Stimulated activated CD4-positive, alpha-beta T cell treated with anti-CD3 and anti-CD28 coated beads, Interleukin-1b, Interleukin-23, amount 100 ng/mL, for 4 hours (primary cell): Measurements from ENCODE around the gene GLRX2.
"Not testable (repeated sequence)": the region's sequence is repeated elsewhere in the genome, so short reads cannot be mapped to it uniquely, and the experiment has no call there.

Source experiments
- DNase-seq, 2 donors: peaks; one replicate each; pipeline ENCODE4 v3.0.0-alpha.2; 2020; ENCODE audit warnings: low read depth in 2 of 2

The GLRX2 gene, protein sequence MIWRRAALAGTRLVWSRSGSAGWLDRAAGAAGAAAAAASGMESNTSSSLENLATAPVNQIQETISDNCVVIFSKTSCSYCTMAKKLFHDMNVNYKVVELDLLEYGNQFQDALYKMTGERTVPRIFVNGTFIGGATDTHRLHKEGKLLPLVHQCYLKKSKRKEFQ

DNA sequence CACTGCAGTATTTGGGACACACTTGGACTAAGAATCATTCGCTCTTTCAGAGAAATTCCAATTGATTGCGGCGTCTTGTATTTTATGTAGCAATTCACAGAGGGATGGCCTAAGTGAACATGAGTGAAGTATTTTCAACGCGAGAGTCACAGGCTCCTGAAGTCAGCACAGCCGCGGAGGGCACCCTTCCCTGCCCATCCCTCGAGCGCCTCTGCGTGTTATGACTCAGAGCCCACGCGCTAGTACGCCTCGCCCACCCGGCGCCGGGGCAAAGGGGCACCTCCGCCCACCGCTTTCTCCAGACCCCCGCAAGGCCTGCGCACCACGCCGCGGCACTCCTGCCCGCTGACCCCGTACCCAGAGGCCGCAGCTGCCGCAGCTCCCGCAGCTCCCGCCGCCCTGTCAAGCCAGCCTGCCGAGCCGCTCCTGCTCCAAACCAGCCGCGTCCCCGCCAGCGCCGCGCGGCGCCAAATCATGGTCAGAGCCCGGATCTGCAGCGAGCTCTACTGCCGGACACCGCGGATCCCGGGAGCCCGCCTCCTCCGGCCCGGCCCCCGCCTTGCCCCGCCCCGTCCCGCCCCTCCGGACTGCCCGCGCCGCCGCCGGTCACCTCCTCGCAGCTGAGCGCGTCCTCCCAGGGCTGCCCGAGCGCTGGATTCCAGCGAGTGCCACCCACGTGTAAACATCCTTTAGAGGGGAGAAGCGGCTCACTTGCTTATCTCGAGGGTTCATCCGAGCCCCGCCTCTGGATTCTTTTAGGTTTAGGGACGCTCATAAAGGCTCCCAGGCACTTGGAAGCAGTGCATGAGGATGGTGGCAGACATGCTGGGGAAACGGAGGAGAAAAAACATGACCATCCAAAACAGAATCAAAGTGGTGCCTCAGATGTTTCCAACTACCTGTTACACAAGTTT lies at the start of gene GLRX2:
GLRX2 (minus strand) TSS at position 508 of the 914 bp plus-strand sequence; CDS start at position 476, 32 bp downstream.
- peak; percentile 51 to 55 for DNase-seq

DNA sequence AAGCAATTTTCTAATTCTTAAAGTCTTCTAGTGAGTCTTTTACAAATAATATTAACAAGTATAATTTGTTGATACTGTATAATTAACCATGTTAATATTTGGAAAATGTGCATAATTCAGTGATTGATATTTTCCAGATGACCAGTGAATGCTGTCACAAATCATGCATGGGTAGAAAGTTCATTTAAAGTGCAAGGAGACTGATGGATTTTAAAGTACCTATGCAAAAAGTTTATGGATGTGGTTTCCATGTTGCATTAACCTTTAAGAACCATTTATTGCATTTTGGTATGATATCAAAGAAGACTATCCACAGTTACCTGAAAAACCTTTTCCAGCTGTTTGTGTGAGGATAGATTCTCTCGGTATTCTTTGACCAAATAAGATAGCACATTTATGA lies 39.8 kb upstream of the GLRX2 start:
- no peak for DNase-seq

DNA sequence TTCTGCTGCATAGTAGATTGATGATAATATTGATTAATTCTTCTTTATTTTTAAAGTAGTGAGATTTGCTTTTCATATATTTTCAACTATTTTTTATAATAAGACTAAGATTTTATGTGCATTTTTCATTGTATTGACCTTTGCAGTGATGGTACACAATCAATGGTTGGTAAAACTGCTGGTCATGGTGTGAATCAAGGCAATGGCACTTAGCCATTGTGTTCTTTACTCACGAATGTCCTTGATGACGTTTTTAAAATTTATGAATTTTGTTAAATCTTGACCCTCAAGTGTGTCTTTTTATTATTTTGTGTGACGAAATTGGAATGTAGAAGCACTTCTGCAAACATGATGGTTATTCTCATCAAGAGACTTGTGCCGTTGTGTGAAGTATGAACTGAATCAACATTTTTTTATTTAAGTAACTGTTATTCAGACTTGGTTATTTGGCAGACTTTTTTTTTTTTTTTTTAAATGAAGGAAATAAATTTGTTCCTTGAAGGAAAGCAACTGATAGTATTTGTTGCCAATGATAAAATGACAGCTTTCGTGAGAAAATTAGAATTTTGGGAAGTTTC lies 39.2 kb upstream of the GLRX2 start:
- no peak for DNase-seq

DNA sequence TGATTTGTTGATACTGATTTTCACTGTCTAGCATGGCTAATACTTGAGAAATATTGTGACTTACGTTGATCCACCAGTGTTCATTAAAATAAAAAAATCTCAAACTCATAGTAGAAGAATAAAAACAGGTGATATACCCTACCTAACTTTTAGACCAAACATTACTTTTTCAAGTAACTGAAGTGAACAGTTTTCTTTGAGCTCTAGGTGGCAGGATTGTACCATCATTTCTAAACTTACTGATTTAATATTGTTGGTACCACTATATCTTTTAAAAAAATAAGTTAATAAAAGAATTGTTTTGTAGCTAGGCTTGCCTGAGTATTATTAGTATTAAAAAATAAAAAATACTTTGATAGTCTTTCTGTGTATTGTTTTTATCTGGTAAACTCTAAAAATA lies 38.1 kb upstream of the GLRX2 start:
- DNase-seq: no peak

DNA sequence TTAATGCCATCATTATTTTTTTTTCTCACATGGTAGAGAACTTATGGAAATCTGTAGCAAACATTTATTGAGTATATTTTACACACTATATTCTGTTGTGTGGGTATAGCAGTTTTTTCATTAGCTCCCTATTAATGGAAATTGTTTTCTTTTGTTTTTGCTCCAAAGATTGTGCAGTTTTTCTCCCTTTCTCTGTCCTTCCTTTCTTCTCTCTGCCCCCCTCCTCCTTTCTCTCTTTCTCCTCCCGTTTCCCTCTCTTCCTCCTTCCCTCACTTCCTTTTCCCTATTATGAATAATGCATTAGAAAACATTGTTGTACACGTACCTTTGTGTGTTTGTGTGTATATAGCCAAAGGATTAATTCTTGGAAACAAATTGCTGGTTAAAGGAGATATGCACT lies 37.2 kb upstream of the GLRX2 start:
- no peak for DNase-seq

DNA sequence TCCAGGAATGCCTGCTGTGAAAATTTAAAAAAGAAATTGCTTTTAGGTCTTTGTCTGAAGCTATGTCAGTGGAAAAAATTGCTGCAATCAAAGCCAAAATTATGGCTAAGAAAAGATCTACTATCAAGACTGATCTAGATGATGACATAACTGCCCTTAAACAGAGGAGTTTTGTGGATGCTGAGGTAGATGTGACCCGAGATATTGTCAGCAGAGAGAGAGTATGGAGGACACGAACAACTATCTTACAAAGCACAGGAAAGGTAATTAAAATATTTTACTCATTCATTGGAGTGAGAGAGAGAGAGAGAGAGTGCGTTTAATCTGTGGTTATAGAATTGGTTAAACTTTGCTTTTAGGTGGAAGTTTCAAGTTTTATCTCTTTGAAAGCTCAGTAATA lies 36.6 kb upstream of the GLRX2 start:
- no peak for DNase-seq

DNA sequence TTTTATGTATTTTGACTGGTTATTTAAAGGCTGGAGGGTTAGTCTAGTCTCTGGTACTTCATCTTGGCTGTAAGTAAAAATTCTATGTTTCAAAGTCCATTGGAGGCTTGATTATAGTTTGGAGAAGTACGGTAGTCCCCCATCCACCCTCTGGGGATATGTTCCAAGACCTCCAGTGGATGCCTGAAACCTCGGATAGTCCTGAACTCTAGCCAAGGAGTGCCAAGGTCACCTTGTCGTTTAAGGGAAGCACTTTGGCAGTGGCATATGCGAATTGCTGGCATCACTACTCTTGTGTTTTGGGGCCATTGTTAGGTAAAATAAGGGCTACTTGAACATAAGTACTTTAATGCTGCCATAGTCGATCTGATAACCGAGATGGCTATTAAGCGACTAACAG lies 35.0 kb upstream of the GLRX2 start:
- DNase-seq: no peak

DNA sequence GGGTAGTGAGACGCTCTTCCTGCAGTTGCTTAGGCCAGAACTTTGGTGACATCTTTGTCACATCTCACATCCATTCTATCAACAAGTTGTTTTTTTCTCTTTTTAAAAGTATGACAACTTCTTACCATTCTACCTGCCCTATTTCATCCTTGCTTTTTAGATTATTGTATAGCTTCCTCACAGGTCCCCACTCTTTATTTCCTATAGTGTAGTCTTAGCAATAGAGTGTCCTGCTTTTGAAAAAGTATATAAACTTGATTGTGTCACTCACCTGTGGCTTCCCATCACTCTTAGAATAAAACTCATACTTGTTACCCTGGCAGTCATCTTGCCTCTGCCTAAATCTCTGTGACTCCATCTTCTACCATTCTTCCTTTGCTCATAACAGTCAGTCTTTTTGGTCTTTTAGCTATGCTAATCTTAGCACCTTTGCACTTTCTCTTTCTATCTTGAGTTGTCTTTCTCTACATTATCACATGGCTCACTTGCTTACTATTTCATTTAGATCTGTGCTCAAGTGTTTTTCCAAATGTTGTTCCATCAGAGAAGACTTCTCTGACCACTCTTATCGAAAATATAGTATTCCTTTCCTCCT lies 26.1 kb upstream of the GLRX2 start:
- no peak for DNase-seq

DNA sequence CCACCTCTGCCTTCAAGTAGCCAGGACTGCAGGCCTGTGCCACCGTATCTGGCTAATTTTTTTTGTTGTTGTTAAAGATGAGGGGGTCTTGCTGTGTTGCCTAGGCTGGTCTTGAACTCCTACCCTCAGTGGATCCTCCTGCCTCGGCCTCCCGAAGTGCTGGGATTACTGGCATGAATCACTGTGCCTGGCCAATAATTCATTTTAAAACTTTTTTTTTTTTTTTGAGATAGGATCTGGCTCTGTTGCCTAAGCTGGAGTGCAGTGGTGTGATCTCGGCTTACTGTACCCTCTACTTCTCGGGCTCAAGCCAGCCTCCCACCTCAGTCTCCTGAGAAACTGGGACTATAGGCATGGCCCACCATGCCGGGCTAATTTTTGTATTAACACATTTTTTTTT lies 20.2 kb upstream of the GLRX2 start:
- no peak for DNase-seq

DNA sequence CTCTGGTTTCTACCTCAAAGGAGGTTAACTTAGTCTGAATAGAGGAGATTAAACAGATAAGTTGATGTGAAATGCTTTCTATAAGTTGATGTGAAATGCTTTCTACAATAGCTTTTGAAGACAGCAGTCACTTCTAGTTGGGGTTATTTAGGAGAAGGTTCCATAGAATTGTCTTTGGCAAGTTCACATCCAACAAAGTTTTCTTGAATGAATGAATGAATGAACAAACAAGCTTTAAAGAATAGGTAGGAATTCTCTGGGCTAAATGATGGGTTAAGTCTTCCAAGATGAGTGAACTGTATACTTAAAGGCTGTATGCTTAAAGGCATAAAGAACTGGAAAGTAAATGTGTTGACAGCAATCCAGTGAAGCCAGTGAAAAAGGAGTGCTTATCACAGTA lies 18.5 kb upstream of the GLRX2 start:
- DNase-seq: no peak

DNA sequence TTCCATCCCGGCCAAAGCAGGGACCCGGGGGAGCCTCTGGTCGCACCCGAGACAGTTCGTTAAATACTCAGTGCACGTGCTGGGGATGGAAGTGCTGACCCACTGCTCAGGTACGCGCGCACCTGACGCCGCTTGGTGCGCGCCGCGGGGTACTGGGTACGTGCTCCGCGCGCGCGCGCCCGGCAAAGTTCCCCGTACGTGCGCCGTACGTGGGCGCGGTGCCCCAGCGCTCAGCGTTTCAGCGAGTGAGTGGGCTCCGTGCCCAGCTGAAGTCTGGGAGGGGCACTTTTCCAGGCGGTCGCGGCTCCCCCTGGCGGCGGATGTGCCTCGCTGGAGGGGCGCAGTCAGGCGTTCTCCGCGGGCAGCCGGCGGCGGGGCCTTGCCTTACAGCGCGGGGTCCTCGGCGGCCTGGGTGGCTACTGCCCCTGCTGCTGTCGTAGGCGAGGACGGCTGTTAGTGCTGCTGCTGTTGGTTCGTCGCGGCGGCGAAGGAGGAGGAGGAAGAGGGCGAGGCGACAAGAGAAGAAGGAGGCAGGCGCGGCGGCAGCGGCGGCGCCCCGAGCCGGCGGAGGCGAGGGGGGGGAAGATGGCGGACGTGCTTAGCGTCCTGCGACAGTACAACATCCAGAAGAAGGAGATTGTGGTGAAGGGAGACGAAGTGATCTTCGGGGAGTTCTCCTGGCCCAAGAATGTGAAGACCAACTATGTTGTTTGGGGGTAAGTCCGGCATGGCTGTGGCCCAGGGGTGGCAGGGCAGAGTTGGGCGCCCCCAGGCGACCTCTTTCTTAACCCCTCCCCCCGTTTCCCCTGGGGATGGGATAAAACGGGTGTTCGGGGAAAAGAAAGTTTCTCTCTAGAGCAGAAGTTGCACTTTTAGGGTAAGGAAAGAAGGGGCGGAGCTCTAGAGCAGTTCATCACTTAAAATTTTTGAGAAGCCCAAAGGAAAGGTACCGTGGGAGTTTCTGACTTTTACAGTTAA lies 16.7 kb upstream of the GLRX2 start, which contains the start of gene CDC73:
CDC73 (plus strand) TSS at position 416 of the 978 bp plus-strand sequence; CDS start at position 586, 170 bp downstream.
- DNase-seq: peak; percentile 99 to 100

DNA sequence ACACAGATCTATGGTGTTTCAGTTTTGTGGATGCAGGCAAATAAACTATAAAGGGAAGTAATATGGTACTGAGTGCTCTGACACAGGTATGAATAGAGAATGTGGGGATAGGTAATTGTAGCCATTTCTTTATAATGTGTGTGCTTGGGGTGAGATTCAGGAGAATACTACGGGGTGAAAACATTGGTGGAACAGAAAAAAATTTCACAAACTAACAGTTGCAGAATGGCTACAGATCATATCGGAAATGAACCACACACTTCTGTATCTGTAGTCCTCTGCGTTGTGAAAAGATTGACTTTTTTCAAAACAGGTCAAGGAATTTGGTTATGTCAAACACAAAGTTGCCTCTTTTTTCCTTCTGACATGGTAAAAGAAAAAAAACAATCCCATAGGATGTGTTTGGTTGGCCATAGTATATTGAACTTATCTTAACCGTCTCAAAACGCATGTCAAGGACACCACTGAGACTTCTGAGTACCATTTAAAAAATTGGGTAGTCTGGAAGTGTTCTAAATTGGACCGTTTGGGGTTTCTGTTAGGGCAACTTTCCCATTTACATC lies 15.5 kb upstream of the GLRX2 start:
- DNase-seq: no peak

DNA sequence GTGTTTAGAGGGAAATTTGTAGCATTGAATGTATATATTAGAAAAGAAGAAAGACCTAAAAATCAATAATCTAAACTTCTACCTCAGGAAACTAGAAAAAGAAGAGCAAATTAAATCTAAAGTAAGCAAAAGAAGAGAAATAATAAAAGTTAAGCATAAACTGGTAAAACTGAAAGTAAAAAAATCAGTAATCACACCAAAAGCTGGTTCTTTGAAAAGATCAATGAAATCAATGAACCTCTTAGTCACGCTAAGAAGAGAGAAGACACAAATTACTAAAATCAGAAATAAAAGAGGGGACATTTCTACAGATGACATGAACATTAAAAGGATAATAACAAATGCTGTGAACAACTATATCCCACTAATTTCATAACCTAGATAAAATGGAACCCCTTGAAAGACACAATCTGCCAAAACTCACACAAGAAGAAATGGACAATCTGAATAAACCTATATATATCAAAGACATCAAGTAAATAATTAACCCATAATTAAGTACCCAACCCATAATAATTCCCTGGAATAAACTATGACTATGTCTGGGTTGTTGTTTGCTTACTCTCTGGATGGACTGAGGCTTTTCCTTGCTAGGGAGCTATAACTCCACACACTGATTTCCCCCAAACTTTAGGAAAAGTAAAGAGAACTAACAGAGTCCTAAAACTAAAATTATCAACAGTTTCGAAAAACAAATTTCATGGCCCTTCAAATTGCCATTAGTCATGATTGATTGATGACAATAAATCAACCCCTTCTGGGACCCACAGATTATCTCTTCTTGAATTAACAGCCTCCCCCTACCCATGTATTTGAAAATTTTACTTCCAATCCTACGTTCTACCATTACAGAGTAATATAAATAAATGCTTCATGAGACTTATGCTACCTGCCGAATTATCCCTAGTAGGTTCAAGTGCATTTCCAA lies 13.9 kb upstream of the GLRX2 start:
- DNase-seq: no peak

DNA sequence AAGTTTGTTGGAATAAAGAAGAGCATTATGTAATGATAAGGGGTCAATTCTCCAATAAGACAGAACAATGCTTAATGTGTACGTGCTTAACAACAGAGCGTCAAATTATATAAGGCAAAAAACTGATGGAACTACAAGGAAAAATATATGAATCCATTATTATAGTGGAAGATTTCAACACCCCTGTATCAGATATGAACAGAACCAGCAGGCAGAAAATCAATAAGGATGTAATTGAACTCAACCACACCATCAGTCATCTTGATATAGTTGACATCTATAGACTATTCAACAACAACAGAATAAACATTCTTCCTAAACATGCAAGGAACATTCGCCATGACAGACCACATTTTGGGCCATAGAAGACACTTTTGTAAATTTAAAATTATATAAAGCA lies 13.0 kb upstream of the GLRX2 start:
- DNase-seq: no peak

DNA sequence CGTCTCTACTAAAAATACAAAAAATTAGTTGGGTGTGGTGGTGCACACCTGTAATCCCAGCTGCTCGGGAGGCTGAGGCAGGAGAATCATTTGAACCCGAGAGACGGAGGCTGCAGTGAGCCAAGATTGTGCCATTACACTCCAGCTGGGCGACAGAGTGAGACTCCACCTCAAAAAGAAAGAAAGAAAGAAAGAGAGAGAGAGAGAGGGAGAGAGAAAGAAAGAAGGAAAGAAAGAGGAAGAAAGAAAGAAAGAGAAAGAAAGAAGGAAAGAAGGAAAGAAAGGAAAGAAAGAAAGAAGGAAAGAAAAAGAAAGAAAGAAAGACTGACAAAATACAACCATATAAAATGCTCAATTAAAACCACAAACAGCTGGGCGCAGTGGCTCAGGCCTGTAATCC lies 12.0 kb upstream of the GLRX2 start:
- not testable (repeated sequence) for DNase-seq

DNA sequence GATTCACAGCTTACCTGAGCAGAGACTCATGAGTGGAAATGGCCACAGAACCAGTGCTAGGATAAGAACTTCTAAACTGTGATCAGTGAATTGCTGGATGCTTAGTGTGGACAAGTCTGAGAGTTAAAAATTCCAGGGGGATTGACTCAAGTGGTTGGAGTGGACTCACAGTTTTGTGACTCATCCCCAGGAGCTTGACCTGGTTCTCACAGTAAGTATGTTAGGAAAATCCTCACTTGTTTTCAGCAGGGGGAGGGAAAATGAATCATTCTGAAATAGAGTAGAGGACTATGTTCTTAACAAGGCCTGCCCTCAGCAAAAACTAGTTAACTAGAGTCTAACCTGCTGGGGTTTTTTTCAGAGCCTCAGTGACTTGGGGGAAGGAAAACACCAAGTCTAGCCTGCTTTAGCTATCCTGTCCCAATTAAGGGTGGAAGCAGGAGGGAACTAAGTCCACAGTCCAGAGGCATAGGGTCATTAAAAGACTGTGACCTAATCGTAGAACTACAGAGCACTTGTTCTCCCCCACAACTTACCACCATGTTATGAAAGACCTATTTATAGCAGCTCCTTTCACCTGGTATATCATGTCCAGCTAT lies 10.5 kb upstream of the GLRX2 start:
- no peak for DNase-seq

DNA sequence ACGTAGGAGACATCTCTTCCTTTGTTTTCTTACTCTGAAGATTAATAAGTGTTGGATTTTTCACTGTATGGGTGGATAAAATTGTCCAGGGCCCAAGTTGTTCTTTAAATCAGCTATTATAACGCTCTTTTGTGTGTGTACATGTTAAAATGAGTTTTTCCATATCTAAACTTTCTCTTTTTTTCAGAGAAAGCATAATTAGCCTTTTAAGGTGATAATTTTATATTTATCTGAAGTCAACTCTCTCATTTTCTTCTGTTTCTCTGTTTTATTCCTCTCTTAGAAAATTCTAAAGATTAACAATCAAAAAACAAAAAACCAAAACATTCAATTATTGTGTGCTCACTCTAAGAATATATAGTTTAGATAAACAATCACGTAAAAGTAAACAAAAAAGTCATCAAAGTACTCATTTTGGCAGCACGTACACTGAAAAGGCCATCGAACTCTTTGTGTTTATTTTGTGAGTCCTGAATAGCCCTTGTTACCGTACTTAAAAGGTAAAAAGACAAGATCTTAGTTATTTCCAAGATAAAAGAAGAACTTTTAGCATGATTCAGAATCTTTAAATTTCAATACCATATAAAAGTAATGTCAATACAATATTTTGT lies 9.4 kb upstream of the GLRX2 start:
- no peak for DNase-seq

DNA sequence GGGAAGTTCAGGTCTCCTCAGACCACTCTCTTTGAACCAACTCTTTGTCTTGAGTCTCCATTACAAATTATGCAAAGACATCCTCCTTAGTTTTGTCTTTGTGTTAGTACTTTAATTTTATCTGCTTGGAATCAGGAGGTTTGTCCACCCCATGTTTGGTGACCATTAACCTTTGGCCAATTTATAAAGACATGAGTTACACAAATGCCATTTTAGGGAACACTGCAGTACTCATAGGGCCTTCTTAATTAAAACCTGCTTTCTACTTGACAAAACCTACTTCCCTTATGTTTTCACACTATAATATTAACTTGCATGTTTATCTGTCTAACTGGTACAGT lies 8.7 kb upstream of the GLRX2 start:
- DNase-seq: no peak
